BJ (cell line): ENCODE data around the gene NRL. TPM values are rescaled to one million over a fixed set of nuclear protein-coding genes. Genes with fewer than 3 reads are reported as not detected.

Experiments
- CTCF ChIA-PET: fragments of 350-600 bp; formaldehyde crosslinking; extraction: SDS; loops from one replicate; lab custom pipeline; 2021; ENCODE audit warnings: antibody characterized with exemption, inconsistent platforms; lab: Yijun Ruan, JAX
- POLR2A ChIA-PET: fragments of 300-600 bp; sonication (Branson Sonifier 250); formaldehyde crosslinking; extraction: SDS; loops from one replicate; lab custom pipeline; 2021; ENCODE audit warnings: antibody characterized with exemption; lab: Charles Lee
- DNase-seq: peaks from one replicate; pipeline ENCODE4 v3.0.0-alpha.2; 2011; ENCODE audit warnings: low read depth
- H3K27me3 ChIP-seq: 2 replicates; pipeline ENCODE4 v1.6.0; 2011; ENCODE audit warnings: low read length; ENCODE audit not compliant: control insufficient read depth, insufficient read depth
- H3K36me3 ChIP-seq: 2 replicates; pipeline ENCODE4 v1.5.1; 2011; ENCODE audit warnings: low read length; ENCODE audit not compliant: control insufficient read depth, insufficient read depth
- H3K4me3 ChIP-seq: 2 replicates; pipeline ENCODE4 v1.5.1; 2011; ENCODE audit warnings: low read depth, mild to moderate bottlenecking, control low read depth, low read length
- polyA plus RNA-seq: library from polyadenylated mRNA; depleted of rRNA; stranded (reverse); fragments of >200 nt; gene quantifications from 2 replicates; pipeline ENCODE4 v1.2.3, GENCODE V29; 2011
- TF ChIP-seq, protein P1 (sequence below): IDR thresholded peaks from 2 replicates; pipeline ENCODE4 v1.5.1; 2011; ENCODE audit warnings: low read depth, mild to moderate bottlenecking, control low read depth, inconsistent platforms, low read length, moderate library complexity; ENCODE audit not compliant: insufficient read depth

NRL gene
- polyA plus RNA-seq, 1 experiment, result 0.91 TPM

DNA sequence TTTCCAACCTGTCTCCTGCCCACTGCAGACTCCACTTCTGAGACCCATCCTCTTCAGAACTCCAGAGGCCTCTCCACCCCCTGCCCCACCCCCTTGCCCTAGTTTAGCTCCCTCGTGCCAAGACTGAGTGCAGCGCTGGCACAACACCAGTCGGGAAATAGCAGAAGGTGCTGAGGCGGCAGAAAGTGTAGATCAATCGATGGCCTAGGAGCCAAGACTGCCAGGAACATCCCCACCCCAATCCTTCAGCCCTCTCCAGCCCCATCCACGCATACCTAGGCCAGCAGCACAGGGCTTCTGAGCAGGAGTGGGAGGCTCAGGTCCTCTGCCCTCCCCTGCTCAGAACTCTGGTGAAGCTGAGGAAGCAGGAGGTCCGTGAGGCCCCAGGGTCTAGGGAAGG is 42.3 kb downstream of the NRL start:
- peaks cover 19% of the 10 kb centered on the region for H3K27me3 ChIP-seq
- H3K4me3 ChIP-seq, result no peak overlapping the region
- TF ChIP-seq, protein P1, sequence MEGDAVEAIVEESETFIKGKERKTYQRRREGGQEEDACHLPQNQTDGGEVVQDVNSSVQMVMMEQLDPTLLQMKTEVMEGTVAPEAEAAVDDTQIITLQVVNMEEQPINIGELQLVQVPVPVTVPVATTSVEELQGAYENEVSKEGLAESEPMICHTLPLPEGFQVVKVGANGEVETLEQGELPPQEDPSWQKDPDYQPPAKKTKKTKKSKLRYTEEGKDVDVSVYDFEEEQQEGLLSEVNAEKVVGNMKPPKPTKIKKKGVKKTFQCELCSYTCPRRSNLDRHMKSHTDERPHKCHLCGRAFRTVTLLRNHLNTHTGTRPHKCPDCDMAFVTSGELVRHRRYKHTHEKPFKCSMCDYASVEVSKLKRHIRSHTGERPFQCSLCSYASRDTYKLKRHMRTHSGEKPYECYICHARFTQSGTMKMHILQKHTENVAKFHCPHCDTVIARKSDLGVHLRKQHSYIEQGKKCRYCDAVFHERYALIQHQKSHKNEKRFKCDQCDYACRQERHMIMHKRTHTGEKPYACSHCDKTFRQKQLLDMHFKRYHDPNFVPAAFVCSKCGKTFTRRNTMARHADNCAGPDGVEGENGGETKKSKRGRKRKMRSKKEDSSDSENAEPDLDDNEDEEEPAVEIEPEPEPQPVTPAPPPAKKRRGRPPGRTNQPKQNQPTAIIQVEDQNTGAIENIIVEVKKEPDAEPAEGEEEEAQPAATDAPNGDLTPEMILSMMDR, result no peak
- ChIA-PET CTCF (interaction anchor here (1.2 to 2.6 kb wide), 2 partner anchors 15 to 18 kb away, joined by 4 to 11 read pairs; no protein-coding TSS in a partner anchor), POLR2A (no interaction called here)
- DNase-seq, result no peak
- no peaks in the 10 kb centered on the region for H3K36me3 ChIP-seq

DNA sequence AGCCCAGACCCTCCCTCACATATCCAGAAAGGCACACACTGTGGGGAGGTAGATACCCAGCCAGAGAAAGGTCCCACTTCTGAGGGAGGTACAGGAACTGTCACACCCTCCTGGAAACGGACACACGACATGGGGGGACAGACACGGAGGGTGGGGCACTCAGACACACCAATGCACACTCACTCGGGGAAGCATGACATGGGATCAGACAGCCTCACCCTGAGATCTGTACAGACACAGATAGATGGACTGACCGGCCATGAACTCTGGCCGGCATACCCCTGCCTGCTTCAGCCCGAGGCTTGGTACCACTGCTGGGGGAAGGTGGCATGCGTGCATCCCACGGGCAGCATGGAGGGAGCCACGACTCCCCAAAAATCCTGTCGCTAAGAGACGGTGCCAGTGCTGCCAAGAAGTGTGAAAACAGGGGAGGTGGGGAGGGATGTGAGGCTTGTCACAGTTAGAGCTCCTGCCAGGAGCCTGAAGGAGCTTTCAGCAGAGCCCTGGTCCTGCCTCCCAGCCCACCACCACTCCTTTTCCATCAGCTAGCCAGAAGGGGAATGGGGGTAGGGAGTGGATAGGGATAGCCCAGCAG is 42.8 kb downstream of the NRL start:
- ChIA-PET POLR2A (no interaction called here), CTCF (interaction anchor here (1.2 to 5.5 kb wide), 3 partner anchors 14 to 19 kb away, joined by 4 to 33 read pairs (median 11); no protein-coding TSS in a partner anchor)
- Histone ChIP-seq H3K4me3 (no peak overlapping the region), H3K27me3 (peaks cover 19% of the 10 kb centered on the region), H3K36me3 (no peaks in the 10 kb centered on the region)
- TF ChIP-seq, protein P1, result no peak
- DNase-seq, result no peak

DNA sequence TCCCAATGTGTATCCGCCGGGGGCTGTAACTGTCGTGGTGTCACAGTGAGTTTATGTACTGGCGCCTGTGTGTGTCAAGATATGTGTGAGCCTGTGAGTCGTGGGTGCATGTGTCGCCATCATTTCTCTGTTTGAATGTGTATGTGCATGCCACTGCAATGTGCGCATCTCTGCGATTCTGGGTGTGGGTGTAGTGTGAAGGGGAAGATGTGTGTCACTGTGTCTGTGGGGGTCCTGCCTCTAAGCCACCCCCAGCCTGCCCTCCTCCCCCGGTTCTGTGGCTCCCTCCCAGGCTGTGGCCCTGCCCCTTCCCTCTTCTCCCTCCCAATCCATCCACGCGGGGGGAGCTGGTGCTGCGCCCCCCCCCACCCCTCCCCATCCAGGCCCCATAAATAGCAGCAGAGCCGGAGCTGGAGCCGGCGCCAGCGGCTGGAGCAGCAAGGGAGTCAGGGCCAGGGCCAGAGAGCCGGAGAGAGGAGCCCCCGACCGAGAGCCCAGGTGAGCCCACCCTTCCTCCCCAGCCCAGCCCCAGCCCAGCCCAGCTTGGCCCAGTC is 43.5 kb downstream of the NRL start, which contains the start of gene CPNE6:
TSS of gene CPNE6 (plus strand) at position 419 of the 554 bp plus-strand sequence. CDS start 1,375 bp downstream, outside the sequence.
- Histone ChIP-seq H3K4me3 (no peak within 1 kb of the TSS), H3K27me3 (peaks cover 19% of the 10 kb centered on the region), H3K36me3 (no peaks in the 10 kb centered on the region)
- POLR2A ChIA-PET, result no interaction called here
- TF ChIP-seq, protein P1, result no peak
- CTCF ChIA-PET, result interaction anchor here (0.8 to 5.5 kb wide), 3 partner anchors 8 to 19 kb away, joined by 3 to 33 read pairs (median 3); no protein-coding TSS in a partner anchor
- DNase-seq, result no peak

DNA sequence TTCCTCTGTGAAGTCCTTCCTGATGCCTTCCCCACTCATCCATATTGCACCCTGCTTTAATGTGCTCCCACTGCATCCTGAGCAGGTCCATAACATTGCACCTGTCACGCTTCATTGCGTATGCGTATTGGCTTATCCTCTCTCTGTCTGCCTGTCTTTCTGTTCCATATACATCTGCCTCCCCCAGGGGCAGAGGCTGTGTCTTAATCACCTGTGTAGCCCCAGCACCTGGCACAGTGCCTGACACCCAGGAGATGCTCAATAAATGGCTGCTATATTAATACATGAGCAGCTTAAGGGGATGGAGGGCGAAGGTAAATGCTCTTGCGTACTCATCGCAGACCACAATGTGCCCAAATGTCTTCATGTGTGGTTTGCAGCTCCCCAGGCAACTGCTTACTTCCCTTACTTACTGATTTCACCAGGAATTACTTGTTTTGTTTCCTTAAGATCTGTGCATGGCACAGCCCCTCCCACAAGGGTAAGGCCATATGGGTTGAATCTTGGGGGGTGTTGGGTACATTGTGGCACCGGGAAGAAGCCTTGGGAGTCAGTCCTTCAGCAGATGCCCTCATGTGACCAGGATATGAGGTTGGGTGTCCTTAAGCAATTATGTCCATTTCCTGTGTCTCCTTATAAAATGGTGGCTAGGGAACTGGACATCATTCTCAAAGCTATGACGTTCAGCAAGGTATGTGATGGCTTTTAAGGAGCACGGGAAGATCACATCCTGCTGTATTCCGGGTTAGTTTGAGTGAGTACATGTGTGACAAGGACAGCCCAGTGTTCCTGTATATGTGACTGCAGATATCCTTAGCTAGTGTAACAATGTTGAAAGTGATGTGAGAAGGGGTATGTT is 44.2 kb downstream of the NRL start:
- Histone ChIP-seq H3K36me3 (no peaks in the 10 kb centered on the region), H3K4me3 (no peak overlapping the region), H3K27me3 (peaks cover 19% of the 10 kb centered on the region)
- DNase-seq, result no peak
- TF ChIP-seq, protein P1, result no peak
- POLR2A ChIA-PET, result no interaction called here
- CTCF ChIA-PET, result interaction anchor here (0.8 to 5.5 kb wide), 5 partner anchors 9 to 20 kb away, joined by 3 to 33 read pairs (median 3); no protein-coding TSS in a partner anchor

DNA sequence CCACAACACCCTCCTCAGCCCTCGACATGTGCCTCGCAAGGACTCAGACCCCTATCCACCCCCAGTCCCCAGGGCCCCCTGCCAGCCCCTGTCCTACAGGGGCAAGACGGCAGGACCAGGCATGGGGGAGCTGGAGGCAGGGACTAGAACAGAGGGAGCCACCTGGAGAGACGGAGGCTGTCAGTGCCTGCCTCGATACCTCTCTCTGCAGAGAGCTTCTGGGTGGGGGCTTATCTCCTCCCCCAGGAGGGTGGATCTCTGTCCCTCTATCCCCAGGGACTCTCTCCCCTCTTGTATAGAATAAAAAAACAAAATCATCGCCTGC is 45.4 kb downstream of the NRL start:
- TF ChIP-seq, protein P1, result no peak
- POLR2A ChIA-PET, result no interaction called here
- CTCF ChIA-PET, result interaction anchor here (0.6 to 5.5 kb wide), 4 partner anchors 11 to 84 kb away, joined by 3 to 33 read pairs (median 8); no protein-coding TSS in a partner anchor
- DNase-seq, result no peak
- peaks cover 21% of the 10 kb centered on the region for H3K27me3 ChIP-seq
- no peaks in the 10 kb centered on the region for H3K36me3 ChIP-seq
- no peak overlapping the region for H3K4me3 ChIP-seq
